ENCODE measurements around the gene PSAP.

GRCh38 chr10:71840958-71841335 is 10.1 kb downstream of the PSAP start:
- no peak for TF ChIP-seq CREB1 (CRISPR knock-in tag; IDR thresholded peaks at IDR 0.05; ENCODE audit: low read depth)
- TF ChIP-seq CTCF (conservative IDR thresholded peaks at IDR 0.05; ENCODE audit: low read depth in 2 of 2): no peak
- no peak for TF ChIP-seq ZNF331 (CRISPR knock-in tag; IDR thresholded peaks at IDR 0.05; ENCODE audit: low read depth)
- TF ChIP-seq EZH2 (IDR thresholded peaks at IDR 0.05; ENCODE audit: low read depth, unreplicated experiment): no peak
- no peak for TF ChIP-seq JUNB (IDR thresholded peaks at IDR 0.05; ENCODE audit: unreplicated experiment)
